GM12878 (cell line): ENCODE data around the gene THSD8. TPM values are rescaled to one million over a fixed set of nuclear protein-coding genes. Genes with fewer than 3 reads are reported as not detected.

Experiments
- ATAC-seq: fragments of 200-7000 bp; cut with Tn5 transposase; 3 replicates; pipeline ENCODE4 v1.9.1; 2020; ENCODE audit warnings: mild to moderate bottlenecking, moderate library complexity
- BruUV-seq: library from RNA; stranded (reverse); fragments of 400-500 nt; replicated peaks from 2 replicates; lab custom pipeline; 2021; lab: Mats Ljungman, UMichigan
- CTCF ChIA-PET: fragments of 300-600 bp; sonication (Branson Sonifier 250); formaldehyde crosslinking; extraction: SDS; loops from one replicate; lab custom pipeline; 2021; ENCODE audit warnings: inconsistent platforms; lab: Yijun Ruan, JAX
- POLR2A ChIA-PET: fragments of 350-600 bp; formaldehyde crosslinking; extraction: SDS; loops from one replicate; lab custom pipeline; 2021; ENCODE audit warnings: inconsistent platforms; lab: Charles Lee
- RAD21 ChIA-PET: fragments of 300-600 bp; sonication (Branson Sonifier 250); formaldehyde crosslinking; loops from one replicate; lab custom pipeline; 2023; ENCODE audit warnings: antibody characterized with exemption; ENCODE audit not compliant: unreplicated experiment; lab: Charles Lee
- SMC1A ChIA-PET: fragments of 300-600 bp; sonication (Branson Sonifier 250); formaldehyde crosslinking; loops from one replicate; lab custom pipeline; 2023; ENCODE audit not compliant: unreplicated experiment, uncharacterized antibody; lab: Charles Lee
- DNase-seq: peaks from one replicate; pipeline ENCODE4 v3.0.0-alpha.2; 2011; ENCODE audit warnings: low read depth, low spot score
- FAIRE-seq: peaks from 3 replicates; lab custom pipeline; 2011; peaks lifted over from hg19 to GRCh38; lab: Jason Lieb, UNC
- H2AFZ ChIP-seq: 2 replicates; pipeline ENCODE4 v1.6.0; 2011; ENCODE audit warnings: low read depth, low read length, control low read depth; ENCODE audit not compliant: control insufficient read depth
- H3K27ac ChIP-seq: 2 replicates; pipeline ENCODE4 v1.5.1; 2011; ENCODE audit warnings: control low read depth; ENCODE audit not compliant: control insufficient read depth, insufficient read depth
- H3K27me3 ChIP-seq, 2 experiments: replicated peaks in 1 of 2; 2 replicates each; pipeline versions ENCODE4 v1.6.0 to v1.6.1; 2011; ENCODE audit warnings: low read length in 1 of 2; ENCODE audit not compliant: control insufficient read depth in 2 of 2, insufficient read depth in 2 of 2
- H3K36me3 ChIP-seq, 2 experiments: 2 replicates each; pipeline ENCODE4 v1.5.1; 2011; ENCODE audit warnings: low read length in 1 of 2; ENCODE audit not compliant: control insufficient read depth in 2 of 2, insufficient read depth in 2 of 2
- H3K4me1 ChIP-seq: 2 replicates; pipeline ENCODE4 v1.6.1; 2011; ENCODE audit warnings: mild to moderate bottlenecking, low read length, moderate library complexity, mixed read lengths; ENCODE audit not compliant: control insufficient read depth, insufficient read depth
- H3K4me2 ChIP-seq: 2 replicates; pipeline ENCODE4 v1.6.0; 2011; ENCODE audit warnings: control low read depth; ENCODE audit not compliant: control insufficient read depth, insufficient read depth
- H3K4me3 ChIP-seq: fragments of 200-600 bp; sonication (generic); 2 replicates; pipeline ENCODE4 v1.5.1; 2016
- H3K79me2 ChIP-seq: 2 replicates; pipeline ENCODE4 v1.6.0; 2011; ENCODE audit warnings: low read length; ENCODE audit not compliant: control insufficient read depth, insufficient read depth
- H3K9ac ChIP-seq: 2 replicates; pipeline ENCODE4 v1.8.0; 2011; ENCODE audit warnings: low read length, control low read depth, mixed read lengths; ENCODE audit not compliant: control insufficient read depth, insufficient read depth
- H3K9me3 ChIP-seq: replicated peaks from 3 replicates; pipeline ENCODE4 v1.5.1; 2011; ENCODE audit warnings: mild to moderate bottlenecking, low read length; ENCODE audit not compliant: control insufficient read depth, insufficient read depth
- H4K20me1 ChIP-seq: 2 replicates; pipeline ENCODE4 v1.6.0; 2011; ENCODE audit not compliant: control insufficient read depth, insufficient read depth
- BCL3 ChIP-seq: IDR thresholded peaks from 2 replicates; pipeline ENCODE4 v1.6.1; 2011; ENCODE audit warnings: borderline replicate concordance, low read depth, mild to moderate bottlenecking, moderate library complexity, low read length; ENCODE audit not compliant: insufficient read depth, poor library complexity, severe bottlenecking
- BHLHE40 ChIP-seq, 2 experiments: fragments of 450-650 bp in 1 of 2; IDR thresholded peaks; 2 replicates each; pipeline ENCODE4 v1.6.1; 2011 to 2017; ENCODE audit warnings: low read depth in 2 of 2, borderline replicate concordance in 1 of 2, improper control_type of control experiment in 1 of 2, low read length in 1 of 2, mild to moderate bottlenecking in 1 of 2
- CTCF ChIP-seq, 3 experiments: IDR thresholded peaks in 2 of 3; conservative IDR thresholded peaks in 1 of 3; 2 replicates each; pipeline ENCODE4 v1.5.1; 2011; ENCODE audit warnings: low read depth in 3 of 3, low read length in 3 of 3, mild to moderate bottlenecking in 3 of 3, control low read depth in 2 of 3, moderate library complexity in 2 of 3, inconsistent platforms in 1 of 3, mixed read lengths in 1 of 3; ENCODE audit not compliant: control insufficient read depth in 2 of 3, insufficient read depth in 1 of 3; ENCODE audit errors: extremely low read depth in 1 of 3
- EGR1 ChIP-seq, 2 experiments: IDR thresholded peaks; 1 replicate in 1 of 2; 2 replicates in 1 of 2; pipeline ENCODE4 v1.6.1; 2011 to 2012; ENCODE audit warnings: low read depth in 2 of 2, low read length in 2 of 2, borderline replicate concordance in 1 of 2, mild to moderate bottlenecking in 1 of 2, moderate library complexity in 1 of 2
- GATAD2B ChIP-seq: fragments of 450-650 bp; conservative IDR thresholded peaks from 2 replicates; pipeline ENCODE4 v1.6.1; 2017; ENCODE audit warnings: low read depth, mild to moderate bottlenecking, moderate library complexity
- IKZF1 ChIP-seq: fragments of 450-650 bp; conservative IDR thresholded peaks from 2 replicates; pipeline ENCODE4 v1.6.1; 2017; ENCODE audit warnings: antibody characterized with exemption, mild to moderate bottlenecking
- IRF5 ChIP-seq: fragments of 450-650 bp; IDR thresholded peaks from 2 replicates; pipeline ENCODE4 v1.6.1; 2017; ENCODE audit warnings: borderline replicate concordance
- KLF5 ChIP-seq: fragments of 450-650 bp; IDR thresholded peaks from 2 replicates; pipeline ENCODE4 v1.6.1; 2014; ENCODE audit warnings: mild to moderate bottlenecking; ENCODE audit not compliant: partially characterized antibody
- NR2F1 ChIP-seq: fragments of 450-650 bp; conservative IDR thresholded peaks from 2 replicates; pipeline ENCODE4 v1.6.1; 2017; ENCODE audit warnings: mild to moderate bottlenecking
- PML ChIP-seq: IDR thresholded peaks from 2 replicates; pipeline ENCODE4 v1.6.1; 2012; ENCODE audit warnings: low read length, inconsistent platforms
- STAT1 ChIP-seq: fragments of 450-650 bp; conservative IDR thresholded peaks from 2 replicates; pipeline ENCODE4 v1.6.1; 2014; ENCODE audit warnings: antibody characterized with exemption, mild to moderate bottlenecking
- SUZ12 ChIP-seq: fragments of 200-600 bp; sonication (generic); IDR thresholded peaks from one replicate; pipeline ENCODE4 v1.6.1; 2018; ENCODE audit warnings: antibody characterized with exemption, mild to moderate bottlenecking; ENCODE audit not compliant: unreplicated experiment
- YY1 ChIP-seq: IDR thresholded peaks from 2 replicates; pipeline ENCODE4 v1.6.1; 2011; ENCODE audit warnings: low read depth, mild to moderate bottlenecking, low read length
- ZZZ3 ChIP-seq: IDR thresholded peaks from 2 replicates; pipeline ENCODE4 v1.6.1; 2011; ENCODE audit warnings: low read depth; ENCODE audit not compliant: control insufficient read depth, insufficient read length
- WGBS: methylation state at CpG from one replicate; pipeline ENCODE4 v1.1.6; 2016; ENCODE audit warnings: low lambda C conversion rate; ENCODE audit not compliant: insufficient replicate concordance, insufficient coverage; ENCODE audit errors: missing lambda C conversion rate; 5-methylcytosine and 5-hydroxymethylcytosine counted together
- in situ Hi-C: fragments of 300-500 bp; cut with MboI; formaldehyde crosslinking; loops from 9 replicates; pipeline ENCODE4 v1.14.3; 2018; ENCODE audit warnings: mixed read lengths
- intact Hi-C: fragments of 100-400 bp; cut with micrococcal nuclease; formaldehyde crosslinking; loops from one replicate; pipeline ENCODE4 v1.14.2; 2022; ENCODE audit not compliant: unreplicated experiment
- polyA plus RNA-seq, 11 experiments: library from polyadenylated mRNA; depleted of rRNA in 4 of 11; unstranded in 6 of 11; stranded (reverse) in 5 of 11; fragments of >200 nt; fragmentation: Nextera tagmentation in 4 of 11; fragmentation: Illumina TruSeq in 1 of 11; extraction: Ambion mirVana in 4 of 11; extraction: Trizol in 1 of 11; gene quantifications; 1 replicate in 1 of 11; 2 replicates in 10 of 11; pipeline versions ENCODE4 v1.2.1 to v1.2.3, GENCODE V29; 2011 to 2016; ENCODE audit warnings: inconsistent platforms in 2 of 11, missing spikeins in 2 of 11, low read depth in 1 of 11
- total RNA-seq, 4 experiments: library from RNA; depleted of rRNA in 3 of 4; stranded (reverse); fragments of >200 nt in 3 of 4; fragmentation: Illumina TruSeq in 1 of 4; extraction: Trizol in 1 of 4; gene quantifications; 2 replicates each; pipeline versions ENCODE4 v1.2.1 to v1.2.3, GENCODE V29; 2013 to 2021
- TF ChIP-seq, protein P1 (sequence below): IDR thresholded peaks from 2 replicates; pipeline ENCODE4 v1.6.1; 2011; ENCODE audit warnings: mild to moderate bottlenecking, low read depth, low read length, moderate library complexity; ENCODE audit not compliant: insufficient replicate concordance

The THSD8 gene
- total and polyA plus RNA-seq, 10 of the 15 experiments (the other 5 are each of a cell fraction or from before 2014, with no cell fraction given) = 0.24 to 32.3 (median 21.3) TPM; not detected in 2

DNA sequence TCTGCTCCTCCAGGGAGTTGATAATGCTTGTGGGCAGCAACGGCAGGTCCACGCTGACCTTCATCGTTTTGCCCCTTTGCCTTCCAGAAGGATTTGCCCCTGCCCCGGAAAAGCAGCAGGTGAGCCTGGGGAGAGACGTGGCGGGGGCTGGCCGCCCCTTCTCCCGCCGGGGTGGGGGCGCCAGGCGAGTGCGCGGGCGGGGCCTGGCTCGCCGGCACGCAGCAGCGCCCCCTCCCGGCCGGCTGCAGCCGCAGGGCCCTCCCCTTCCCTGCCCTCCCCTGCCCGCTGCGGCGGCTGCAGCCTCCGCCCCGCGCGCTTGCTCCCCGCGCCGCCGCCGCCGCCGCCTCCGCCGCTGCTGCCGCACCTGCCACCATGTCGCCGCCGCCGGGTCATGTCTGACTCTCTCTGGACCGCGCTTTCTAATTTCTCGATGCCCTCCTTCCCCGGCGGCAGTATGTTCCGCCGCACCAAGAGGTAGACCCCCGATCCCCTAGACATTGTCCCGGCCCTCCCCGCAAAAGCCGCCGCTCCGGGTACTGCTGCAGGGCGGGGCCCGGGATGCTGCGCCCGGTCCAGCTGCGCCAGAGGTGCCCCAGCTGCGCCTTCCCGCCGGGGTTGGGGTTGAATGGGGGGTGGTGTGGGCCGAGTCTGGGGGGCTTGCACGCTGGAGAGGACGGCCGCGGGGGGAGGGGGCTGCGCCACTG is 36.5 kb downstream of the THSD8 start, which contains the start of gene MAST1:
TSS of gene MAST1 (plus strand) at position 334 of the 704 bp plus-strand sequence. CDS start at position 392, 58 bp downstream.
- Histone ChIP-seq H3K4me1 (peaks cover 7% of the 10 kb centered on the region; the same call in 1 of the 2 replicates), H3K9ac (no peak within 1 kb of the TSS), H3K27me3 (peaks cover 8 to 40% of the 10 kb centered on the region in 2 experiments), H3K9me3 (no peaks in the 10 kb centered on the region; the same call in none of the 3 replicates), H3K27ac (no peak within 1 kb of the TSS), H3K4me3 (no peak within 1 kb of the TSS), H2AFZ (no peak within 1 kb of the TSS), H3K36me3 (no peaks in the 10 kb centered on the region), H4K20me1 (no peaks in the 10 kb centered on the region; the same call in 1 of the 2 replicates), H3K79me2 (no peaks in the 10 kb centered on the region), H3K4me2 (peak within 1 kb of the TSS; percentile 48; the same call in 1 of the 2 replicates)
- peak; percentile 75 for ATAC-seq
- RAD21 ChIA-PET = interaction anchor here (1.4 kb wide), 1 partner anchor 61 kb away, joined by 3 read pairs; no protein-coding TSS in a partner anchor
- SMC1A ChIA-PET = no interaction called here
- WGBS = 1% methylated on average over 30 of the region's 69 CpGs
- intact Hi-C loops = no loop called here
- no TSS peak for BruUV-seq
- CTCF ChIA-PET = interaction anchor here (1.6 kb wide), 1 partner anchor 73 kb away, joined by 9 read pairs; no protein-coding TSS in a partner anchor
- in situ Hi-C loops = no loop called here
- POLR2A ChIA-PET = no interaction called here
- no peak for DNase-seq
- FAIRE-seq = no peak
- TF ChIP-seq BCL3 (no peak), KLF5 (no peak), EGR1 (IDR thresholded peaks at IDR 0.05; ENCODE audit: borderline replicate concordance in 1 of 2, low read depth in 2 of 2, low read length in 2 of 2) (peak in 1 of 2 experiments; percentile 62; a peak in 1 of 3 replicates), GATAD2B (0 out of 2 replicates have a peak, but pooled peaks have one; percentile 26), SUZ12 (peak; percentile 90), IKZF1 (peak; percentile 33; the same call in 1 of the 2 replicates), PML (no peak), ZZZ3 (no peak), NR2F1 (0 out of 2 replicates have a peak, but pooled peaks have one; percentile 24), STAT1 (no peak), BHLHE40 (IDR thresholded peaks at IDR 0.05; ENCODE audit: borderline replicate concordance in 1 of 2, low read depth in 2 of 2, low read length in 1 of 2) (peak in 1 of 2 experiments; percentile 57; a peak in 2 of 4 replicates), IRF5 (no peak), CTCF (IDR thresholded peaks at IDR 0.05 in 2 of 3, conservative IDR thresholded peaks at IDR 0.05 in 1 of 3; ENCODE audit: control insufficient read depth in 2 of 3, extremely low read depth in 1 of 3, insufficient read depth in 1 of 3, low read depth in 3 of 3, low read length in 3 of 3) (peak; percentile 27 to 58 (median 42); a peak in 4 of 6 replicates), YY1 (peak; percentile 39; the same call in 1 of the 2 replicates)
- TF ChIP-seq, protein P1, sequence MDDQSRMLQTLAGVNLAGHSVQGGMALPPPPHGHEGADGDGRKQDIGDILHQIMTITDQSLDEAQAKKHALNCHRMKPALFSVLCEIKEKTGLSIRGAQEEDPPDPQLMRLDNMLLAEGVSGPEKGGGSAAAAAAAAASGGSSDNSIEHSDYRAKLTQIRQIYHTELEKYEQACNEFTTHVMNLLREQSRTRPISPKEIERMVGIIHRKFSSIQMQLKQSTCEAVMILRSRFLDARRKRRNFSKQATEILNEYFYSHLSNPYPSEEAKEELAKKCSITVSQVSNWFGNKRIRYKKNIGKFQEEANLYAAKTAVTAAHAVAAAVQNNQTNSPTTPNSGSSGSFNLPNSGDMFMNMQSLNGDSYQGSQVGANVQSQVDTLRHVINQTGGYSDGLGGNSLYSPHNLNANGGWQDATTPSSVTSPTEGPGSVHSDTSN = no peak
